ENCODE measurements around the gene ALG6. TPM values are rescaled to one million over a fixed set of nuclear protein-coding genes. Genes with fewer than 3 reads are reported as not detected.

The ALG6 gene
- total RNA-seq, 1 donor from 2014 or later = 26.0 TPM

- no peak for TF ChIP-seq CTCF (conservative IDR thresholded peaks at IDR 0.05)
- DNase-seq (ENCODE audit: low read depth, low spot score) = no peak
- H3K4me3 Mint-ChIP-seq = peak overlapping the region; percentile 81
These were observed 566 bp upstream of the ALG6 start for GRCh38 chr1:63366908-63367214.

DNA sequence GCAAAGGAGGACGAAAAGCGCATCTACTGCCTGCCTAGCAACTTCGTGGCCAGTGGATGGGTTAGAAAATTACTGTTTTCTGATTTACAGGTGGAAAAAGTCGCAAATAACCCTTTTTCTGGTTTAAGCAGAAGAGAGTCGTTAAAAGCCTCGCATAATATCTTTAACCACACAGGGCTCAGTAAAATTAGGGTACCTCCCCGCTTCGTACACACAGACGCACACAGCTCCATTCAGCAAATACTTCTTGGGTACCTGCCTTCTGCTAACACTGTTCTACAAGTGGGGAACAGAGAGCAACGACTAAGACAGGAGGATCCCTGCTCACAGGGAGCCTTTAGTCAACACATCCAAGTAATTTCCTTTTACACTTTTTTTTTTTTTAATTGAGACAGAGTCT is 704 bp downstream of the ALG6 start:
- H3K4me3 Mint-ChIP-seq = peak overlapping the region; percentile 98
- peaks cover 3% of the 10 kb centered on the region for H3K36me3 Mint-ChIP-seq (ENCODE audit: low read depth)
- H3K27ac Mint-ChIP-seq (ENCODE audit: unreplicated experiment) = peak overlapping the region; percentile 95
- no peak for TF ChIP-seq CTCF (conservative IDR thresholded peaks at IDR 0.05)
- H3K27me3 Mint-ChIP-seq (ENCODE audit: low read depth) = no peaks in the 10 kb centered on the region
- peaks cover 19% of the 10 kb centered on the region for H3K4me1 Mint-ChIP-seq
- no peak for DNase-seq (ENCODE audit: low read depth, low spot score)
- H3K9me3 Mint-ChIP-seq = no peaks in the 10 kb centered on the region

More at GRCh38 chr1:63366908-63367214, 566 bp upstream of the ALG6 start:
- Mint-ChIP-seq H3K9me3 (peaks cover 2% of the 10 kb centered on the region), H3K4me1 (peaks cover 19% of the 10 kb centered on the region), H3K36me3 (ENCODE audit: low read depth) (peaks cover 3% of the 10 kb centered on the region), H3K27ac (ENCODE audit: unreplicated experiment) (peak overlapping the region; percentile 9), H3K27me3 (ENCODE audit: low read depth) (no peaks in the 10 kb centered on the region)

GRCh38 chr1:63379583-63379982 is 12.2 kb downstream of the ALG6 start:
- H3K4me1 Mint-ChIP-seq = no peaks in the 10 kb centered on the region
- H3K27me3 Mint-ChIP-seq (ENCODE audit: low read depth) = no peaks in the 10 kb centered on the region
- no peak overlapping the region for H3K27ac Mint-ChIP-seq (ENCODE audit: unreplicated experiment)
- H3K9me3 Mint-ChIP-seq = peaks cover 3% of the 10 kb centered on the region
- DNase-seq (ENCODE audit: low read depth, low spot score) = no peak
- H3K4me3 Mint-ChIP-seq = no peak overlapping the region
- H3K36me3 Mint-ChIP-seq (ENCODE audit: low read depth) = peaks cover 20% of the 10 kb centered on the region
- no peak for TF ChIP-seq CTCF (conservative IDR thresholded peaks at IDR 0.05)

GRCh38 chr1:63381741-63382140 is 14.3 kb downstream of the ALG6 start:
- Mint-ChIP-seq H3K9me3 (peaks cover 6% of the 10 kb centered on the region), H3K27ac (ENCODE audit: unreplicated experiment) (no peak overlapping the region), H3K4me1 (peaks cover 10% of the 10 kb centered on the region), H3K4me3 (no peak overlapping the region), H3K27me3 (ENCODE audit: low read depth) (no peaks in the 10 kb centered on the region), H3K36me3 (ENCODE audit: low read depth) (peaks cover 29% of the 10 kb centered on the region)
- no peak for TF ChIP-seq CTCF (conservative IDR thresholded peaks at IDR 0.05)
- DNase-seq (ENCODE audit: low read depth, low spot score) = no peak

DNA sequence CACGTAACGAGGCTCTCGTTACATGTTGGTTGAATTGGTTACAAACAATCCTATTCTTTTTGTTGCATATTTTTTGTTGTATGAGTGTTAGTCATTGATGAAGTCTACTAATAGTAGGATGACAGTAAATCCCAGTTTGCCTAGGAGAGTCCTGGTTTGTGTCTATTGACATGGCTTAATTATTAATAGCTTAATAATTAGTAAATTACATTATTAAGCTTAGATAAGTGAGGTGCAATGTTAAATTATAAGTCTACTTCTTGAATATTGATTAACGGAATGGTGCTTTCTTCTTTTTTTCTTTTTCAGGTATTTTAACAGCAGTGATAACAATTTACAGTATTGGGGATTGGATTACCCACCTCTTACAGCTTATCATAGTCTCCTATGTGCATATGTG is 34.5 kb downstream of the ALG6 start:
- Mint-ChIP-seq H3K4me3 (no peak overlapping the region), H3K27ac (ENCODE audit: unreplicated experiment) (no peak overlapping the region), H3K27me3 (ENCODE audit: low read depth) (no peaks in the 10 kb centered on the region), H3K36me3 (ENCODE audit: low read depth) (peaks cover 16% of the 10 kb centered on the region), H3K4me1 (no peaks in the 10 kb centered on the region), H3K9me3 (peaks cover 2% of the 10 kb centered on the region)
- no peak for DNase-seq (ENCODE audit: low read depth, low spot score)
- no peak for TF ChIP-seq CTCF (conservative IDR thresholded peaks at IDR 0.05)

- Mint-ChIP-seq H3K27ac (ENCODE audit: unreplicated experiment) (no peak overlapping the region), H3K27me3 (ENCODE audit: low read depth) (no peaks in the 10 kb centered on the region), H3K4me1 (no peaks in the 10 kb centered on the region), H3K36me3 (ENCODE audit: low read depth) (peaks cover 11% of the 10 kb centered on the region), H3K9me3 (peaks cover 2% of the 10 kb centered on the region), H3K4me3 (no peak overlapping the region)
- DNase-seq (ENCODE audit: low read depth, low spot score) = no peak
- no peak for TF ChIP-seq CTCF (conservative IDR thresholded peaks at IDR 0.05)
These were observed 36.0 kb downstream of the ALG6 start for GRCh38 chr1:63403386-63403785.

Measured in neural crest cell (in vitro differentiated cells).